ENCODE data around the gene GPHN.
"Not testable (repeated sequence)": the region's sequence is repeated elsewhere in the genome, so short reads cannot be mapped to it uniquely, and the experiment has no call there.

Gene GPHN

GRCh38 chr14:66543996-66544395 is 36.0 kb downstream of the GPHN start:
- no peak overlapping the region for H3K4me3 ChIP-seq (ENCODE audit: low read length)
- DNase-seq (ENCODE audit: low read depth), result no peak
- TF ChIP-seq CTCF (IDR thresholded peaks at IDR 0.05; ENCODE audit: insufficient read depth, low read depth, low read length, missing control alignments), result no peak

GRCh38 chr14:66545191-66545590 is 37.2 kb downstream of the GPHN start:
- H3K4me3 ChIP-seq (ENCODE audit: low read length); DNase-seq (ENCODE audit: low read depth): not testable (repeated sequence)

- H3K4me3 ChIP-seq (ENCODE audit: low read length); DNase-seq (ENCODE audit: low read depth): not testable (repeated sequence)
These were observed 37.8 kb downstream of the GPHN start for GRCh38 chr14:66545751-66546150.

GRCh38 chr14:66563731-66564130 is 55.8 kb downstream of the GPHN start:
- no peak for TF ChIP-seq CTCF (IDR thresholded peaks at IDR 0.05; ENCODE audit: insufficient read depth, low read depth, low read length, missing control alignments)
- no peak for DNase-seq (ENCODE audit: low read depth)
- no peak overlapping the region for H3K4me3 ChIP-seq (ENCODE audit: low read length)

- TF ChIP-seq CTCF (IDR thresholded peaks at IDR 0.05; ENCODE audit: insufficient read depth, low read depth, low read length, missing control alignments), result no peak
- DNase-seq (ENCODE audit: low read depth), result no peak
- no peak overlapping the region for H3K4me3 ChIP-seq (ENCODE audit: low read length)
These were observed 60.3 kb downstream of the GPHN start for GRCh38 chr14:66568220-66568619.

GRCh38 chr14:66572826-66573225 is 64.9 kb downstream of the GPHN start:
- no peak overlapping the region for H3K4me3 ChIP-seq (ENCODE audit: low read length)
- TF ChIP-seq CTCF (IDR thresholded peaks at IDR 0.05; ENCODE audit: insufficient read depth, low read depth, low read length, missing control alignments), result no peak
- DNase-seq (ENCODE audit: low read depth), result no peak

GRCh38 chr14:66575014-66575413 is 67.1 kb downstream of the GPHN start:
- H3K4me3 ChIP-seq (ENCODE audit: low read length), result no peak overlapping the region
- DNase-seq (ENCODE audit: low read depth), result no peak
- no peak for TF ChIP-seq CTCF (IDR thresholded peaks at IDR 0.05; ENCODE audit: insufficient read depth, low read depth, low read length, missing control alignments)

GRCh38 chr14:66575939-66576338 is 68.0 kb downstream of the GPHN start:
- no peak overlapping the region for H3K4me3 ChIP-seq (ENCODE audit: low read length)

GRCh38 chr14:66587753-66588152 is 79.8 kb downstream of the GPHN start:
- H3K4me3 ChIP-seq (ENCODE audit: low read length); DNase-seq (ENCODE audit: low read depth): not testable (repeated sequence)

More at GRCh38 chr14:66575939-66576338, 68.0 kb downstream of the GPHN start:
- no peak for TF ChIP-seq CTCF (IDR thresholded peaks at IDR 0.05; ENCODE audit: insufficient read depth, low read depth, low read length, missing control alignments)
- no peak for DNase-seq (ENCODE audit: low read depth)

Measured in epithelial cell of esophagus (primary cell).